Kidney glomerular epithelial cell (primary cell): ENCODE data around the gene SPTLC1.

Experiments used
- DNase-seq: peaks from one replicate; lab custom pipeline; 2025; lab: John Stamatoyannopoulos, UW

The SPTLC1 gene

GRCh38 chr9:92077888-92078287, 37.3 kb downstream of the SPTLC1 start:
- DNase-seq: no peak

DNA sequence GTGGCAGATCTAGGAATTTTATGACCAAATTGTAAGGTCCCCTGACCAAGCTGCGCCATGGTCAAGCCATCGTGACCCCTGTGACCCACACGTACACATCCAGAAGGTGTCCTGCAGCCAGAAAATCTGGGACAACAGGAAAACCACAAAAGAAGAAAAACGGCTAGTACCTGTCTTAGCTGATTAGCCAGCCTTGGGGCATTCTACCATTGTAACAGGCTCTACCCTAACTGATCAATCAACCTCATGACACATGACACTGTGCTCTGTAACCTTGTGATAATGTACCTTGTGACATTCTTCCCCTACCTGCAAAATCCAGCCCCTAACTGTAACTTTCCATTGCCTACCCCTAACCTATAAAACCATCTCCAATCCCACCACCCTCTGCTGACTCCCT, 43.6 kb downstream of the SPTLC1 start:
- no peak for DNase-seq

GRCh38 chr9:92066168-92066567, 49.0 kb downstream of the SPTLC1 start:
- no peak for DNase-seq

DNA sequence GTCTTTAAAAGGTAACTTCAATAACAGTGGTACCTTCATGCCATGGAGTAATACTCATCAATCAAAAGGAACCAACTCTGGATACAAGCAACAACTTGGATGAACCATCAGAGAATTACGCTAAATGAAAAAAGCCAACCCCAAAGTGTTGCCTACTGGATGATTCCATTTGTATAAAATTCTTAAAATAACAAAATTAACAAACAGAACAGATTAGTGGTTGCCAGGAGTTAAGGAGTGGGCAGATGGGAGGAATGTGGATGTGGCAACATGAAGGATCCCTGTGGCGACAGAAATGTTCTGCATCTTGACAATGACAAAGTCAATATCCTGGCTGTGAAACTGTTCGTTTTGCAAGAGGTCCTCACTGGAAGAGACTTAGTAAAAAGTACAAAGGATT, 50.5 kb downstream of the SPTLC1 start:
- DNase-seq: no peak

- DNase-seq: no peak
These were observed 54.0 kb downstream of the SPTLC1 start for GRCh38 chr9:92061184-92061583.

DNA sequence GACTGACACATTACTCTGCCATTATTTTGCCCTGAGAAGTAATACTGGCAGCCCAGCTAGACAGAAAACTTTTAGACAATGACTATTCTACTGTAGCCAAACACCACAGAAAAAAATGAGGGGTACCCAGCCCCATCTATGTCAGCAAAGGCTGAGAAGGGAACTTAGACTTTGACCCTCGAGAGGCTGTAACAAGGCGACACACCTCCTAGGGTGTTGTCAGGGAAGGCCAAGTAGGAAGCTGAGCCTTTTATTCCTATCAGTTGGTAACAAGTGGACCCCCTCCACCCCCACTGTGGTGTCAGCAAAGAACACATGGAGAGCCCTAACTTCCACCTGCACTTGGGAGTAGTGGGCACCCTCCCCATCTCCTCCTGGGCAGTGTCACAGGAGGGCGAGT, 55.6 kb downstream of the SPTLC1 start:
- DNase-seq: no peak

DNA sequence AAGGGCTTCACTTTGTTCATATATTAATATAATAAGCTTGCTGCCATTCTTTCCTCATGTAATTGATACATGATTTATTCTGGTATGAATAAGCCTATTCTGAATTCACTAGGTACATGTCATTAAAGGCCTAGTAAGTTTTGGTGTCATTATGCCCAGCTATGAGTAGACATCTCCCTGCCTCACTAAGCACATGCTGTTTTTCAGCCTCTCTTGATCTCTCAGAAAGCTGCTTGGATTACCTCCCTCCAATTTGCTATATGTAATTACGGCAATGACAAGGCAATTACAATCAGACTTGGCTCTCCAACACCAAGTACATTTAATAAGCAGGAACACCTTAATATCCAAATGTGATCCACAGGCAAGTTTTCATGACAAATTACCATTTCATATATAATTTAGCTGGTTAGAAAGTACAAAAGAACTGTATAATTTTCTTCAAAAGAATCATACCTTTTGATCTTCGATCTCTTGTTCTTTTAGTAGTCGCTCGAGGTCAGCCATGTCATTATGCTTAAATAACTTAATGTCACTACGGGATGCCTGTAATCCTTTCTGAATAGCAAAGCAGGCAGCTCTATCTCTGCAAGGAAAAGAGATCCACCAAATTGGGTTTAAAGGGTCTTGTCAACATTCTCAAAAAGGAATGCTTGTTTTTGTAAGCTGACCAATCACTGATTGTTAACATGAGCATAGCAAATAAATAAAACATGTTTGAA, 56.3 kb downstream of the SPTLC1 start:
- no peak for DNase-seq

DNA sequence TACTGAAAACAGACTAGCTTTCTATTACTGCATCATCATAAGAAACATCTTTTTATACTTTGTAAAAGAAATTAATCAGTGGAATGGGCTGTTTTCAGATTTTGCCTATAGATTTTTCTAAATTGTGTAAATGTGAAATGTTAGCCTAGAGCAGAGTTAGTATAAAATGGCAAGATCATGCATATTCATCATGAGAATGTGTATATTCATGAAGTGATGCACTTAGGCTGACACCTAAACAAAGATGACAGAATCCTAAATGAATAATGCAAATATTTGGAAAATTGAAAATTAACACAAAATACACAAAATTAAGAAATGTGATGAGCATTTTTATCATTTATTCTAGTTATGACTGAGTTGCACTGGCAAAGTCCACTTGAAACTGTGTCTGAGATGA, 57.2 kb downstream of the SPTLC1 start:
- DNase-seq: no peak

- DNase-seq: no peak
These were observed 58.0 kb downstream of the SPTLC1 start for GRCh38 chr9:92057226-92057625.

- no peak for DNase-seq
These were observed 59.6 kb downstream of the SPTLC1 start for GRCh38 chr9:92055624-92056023.

DNA sequence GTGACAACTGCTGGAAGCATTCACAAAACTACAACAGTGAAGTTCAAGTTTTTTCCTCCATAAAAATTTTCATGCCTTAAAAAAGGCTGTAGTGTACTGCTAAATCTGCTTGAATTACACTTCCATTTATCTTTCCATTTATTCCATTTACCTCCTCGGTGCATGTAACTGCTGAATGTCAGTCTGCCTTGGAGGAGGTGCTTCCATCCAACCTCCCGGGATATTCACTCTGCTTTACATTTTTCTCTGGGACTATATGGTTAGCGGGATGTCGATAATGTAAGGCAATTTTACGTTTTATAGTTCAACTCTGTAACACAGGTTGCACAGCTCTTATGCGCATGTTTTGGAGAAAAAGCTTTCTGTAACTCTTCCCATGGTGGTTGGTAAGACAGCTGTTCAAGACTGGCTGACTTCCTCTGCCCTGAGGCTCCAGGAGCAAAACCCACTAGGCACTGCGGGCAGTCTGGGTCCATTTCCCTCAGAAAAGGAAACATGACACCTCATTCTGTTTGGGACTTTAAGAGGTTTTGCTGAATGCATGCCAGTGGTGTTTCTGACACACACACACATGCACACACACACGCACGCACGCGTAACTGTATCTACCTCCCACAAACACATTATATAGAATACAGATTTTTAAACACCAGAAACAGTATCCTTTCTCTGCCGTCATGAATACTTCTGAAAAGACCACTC, 66.1 kb downstream of the SPTLC1 start:
- DNase-seq: no peak

- DNase-seq: no peak
These were observed 67.7 kb downstream of the SPTLC1 start for GRCh38 chr9:92047500-92047899.

DNA sequence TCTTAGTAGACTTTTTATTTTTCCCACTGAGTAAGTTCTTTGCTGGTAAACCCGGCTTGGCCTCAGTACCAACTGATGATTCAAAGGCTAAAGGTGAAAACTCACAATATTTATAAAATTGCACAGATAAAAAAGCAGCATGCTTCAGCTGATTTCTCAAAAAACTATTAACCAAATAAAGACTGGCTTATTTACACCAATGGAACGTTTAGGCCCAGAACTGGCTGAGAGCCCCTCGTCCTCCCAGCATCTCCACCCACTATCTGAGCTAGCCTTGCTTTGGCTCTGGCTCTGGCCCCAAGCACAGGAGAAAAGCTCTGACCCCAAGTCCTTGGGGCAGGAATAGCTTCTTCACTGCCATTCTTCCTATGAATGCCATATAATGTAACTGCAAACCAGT, 68.5 kb downstream of the SPTLC1 start:
- no peak for DNase-seq

DNA sequence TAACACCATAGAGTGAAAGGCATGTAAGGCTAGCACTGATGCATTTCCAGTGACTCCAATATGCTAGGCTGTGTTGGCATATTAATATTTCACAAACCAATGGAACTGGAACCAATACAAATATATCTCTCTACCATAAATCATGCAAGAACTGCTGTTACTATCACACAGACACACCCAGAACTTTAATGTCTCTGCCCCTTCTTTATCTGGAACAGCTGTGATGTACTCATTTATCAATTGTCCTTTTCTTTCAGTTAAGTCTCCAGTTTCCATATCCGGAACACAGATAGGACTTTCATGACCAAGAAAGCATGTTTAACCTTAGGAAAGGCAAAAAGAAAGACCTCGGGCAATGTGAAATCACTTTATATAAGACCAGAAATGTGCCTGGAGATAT, 70.3 kb downstream of the SPTLC1 start:
- DNase-seq: no peak

- DNase-seq: no peak
These were observed 72.2 kb downstream of the SPTLC1 start for GRCh38 chr9:92043002-92043401.

DNA sequence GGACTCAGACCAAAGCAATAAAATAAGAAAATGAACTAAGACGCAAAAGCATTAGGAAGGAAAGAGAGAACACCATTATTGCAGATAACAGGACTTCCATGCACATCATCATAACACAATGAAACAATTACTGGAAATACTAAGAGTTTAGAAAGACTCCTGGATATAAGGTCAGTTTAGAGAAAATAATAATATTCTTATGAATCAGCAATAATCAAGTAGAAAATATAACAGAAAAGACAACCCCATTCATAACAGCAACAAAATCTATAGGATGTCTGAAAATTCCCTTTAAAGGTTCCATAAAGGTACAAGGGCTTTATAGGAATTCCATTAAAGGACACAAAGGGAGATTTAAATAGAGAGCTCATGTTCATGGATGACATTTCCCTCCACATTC, 73.0 kb downstream of the SPTLC1 start:
- no peak for DNase-seq

DNA sequence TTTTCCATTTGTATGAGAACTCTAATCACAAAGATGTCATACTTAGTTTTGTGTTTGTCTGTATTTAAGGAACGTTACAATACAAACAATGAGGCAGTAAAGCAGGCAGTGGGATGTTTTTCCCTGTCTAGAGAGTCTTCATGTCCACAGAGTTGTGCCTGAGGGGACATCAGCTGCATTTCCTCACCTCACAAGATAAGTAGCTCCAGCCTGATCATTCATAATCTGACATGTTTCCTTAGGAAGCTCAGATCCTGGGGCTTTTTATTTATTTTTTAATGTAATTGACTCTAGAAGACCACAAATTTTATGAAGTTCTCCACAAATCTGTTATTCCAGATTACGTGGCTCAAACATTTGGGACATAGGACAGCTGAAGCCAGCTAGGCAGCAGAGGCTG, 78.5 kb downstream of the SPTLC1 start:
- no peak for DNase-seq

- DNase-seq: no peak
These were observed 78.8 kb downstream of the SPTLC1 start for GRCh38 chr9:92036411-92036746.

DNA sequence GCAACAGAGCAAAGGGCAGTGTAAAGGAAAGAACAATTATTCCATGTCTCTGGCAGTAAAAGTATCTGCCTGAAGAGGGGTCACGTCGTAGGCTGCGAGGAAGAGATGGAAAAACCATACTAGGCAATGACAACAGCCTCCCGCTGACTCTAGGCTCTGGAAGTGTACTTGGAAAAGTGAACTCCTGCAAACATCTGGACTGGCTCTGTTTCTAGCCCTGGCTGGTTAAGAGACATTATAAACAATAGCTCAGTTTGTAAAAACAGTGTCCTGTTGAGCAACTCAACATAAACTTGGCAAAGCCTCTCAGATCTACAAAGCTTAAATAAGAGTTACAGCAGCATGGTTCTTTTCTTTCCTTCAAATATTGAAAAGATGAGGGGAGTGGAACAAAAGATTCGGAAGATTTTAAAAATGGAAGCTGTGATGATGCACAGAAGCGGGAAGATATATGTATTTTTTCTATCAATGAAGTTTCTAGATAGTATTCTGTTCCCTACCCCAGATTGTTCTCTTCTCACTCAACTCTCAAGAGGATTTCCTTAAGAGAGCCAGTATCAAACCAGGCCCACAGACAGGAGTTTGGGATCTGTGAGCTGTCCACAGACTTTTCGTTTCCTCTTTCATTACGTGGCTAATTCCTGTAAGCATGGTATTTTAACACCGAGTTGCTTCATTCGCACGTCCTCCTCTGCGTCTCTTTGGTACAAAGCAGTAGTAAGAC, 79.4 kb downstream of the SPTLC1 start:
- DNase-seq: no peak

DNA sequence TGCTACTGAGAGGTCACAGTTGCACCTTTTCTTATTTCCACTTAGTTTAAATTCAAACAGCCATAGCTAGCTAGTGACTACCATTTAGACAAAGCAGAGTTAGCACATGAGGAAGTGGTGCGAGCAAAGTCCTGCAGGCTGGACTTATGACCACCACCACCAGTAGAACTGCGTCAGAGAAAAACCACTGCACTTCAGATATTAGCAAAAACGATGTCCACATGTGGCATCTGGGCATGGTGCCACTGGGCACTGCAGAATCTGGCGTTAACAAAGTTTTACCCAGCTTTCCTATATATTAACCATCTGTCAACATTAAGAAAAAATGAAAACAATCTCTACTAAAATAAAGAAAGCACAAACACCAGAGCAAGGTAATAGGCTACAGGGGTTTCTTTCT, 80.1 kb downstream of the SPTLC1 start:
- no peak for DNase-seq

- no peak for DNase-seq
These were observed 81.2 kb downstream of the SPTLC1 start for GRCh38 chr9:92033991-92034390.

DNA sequence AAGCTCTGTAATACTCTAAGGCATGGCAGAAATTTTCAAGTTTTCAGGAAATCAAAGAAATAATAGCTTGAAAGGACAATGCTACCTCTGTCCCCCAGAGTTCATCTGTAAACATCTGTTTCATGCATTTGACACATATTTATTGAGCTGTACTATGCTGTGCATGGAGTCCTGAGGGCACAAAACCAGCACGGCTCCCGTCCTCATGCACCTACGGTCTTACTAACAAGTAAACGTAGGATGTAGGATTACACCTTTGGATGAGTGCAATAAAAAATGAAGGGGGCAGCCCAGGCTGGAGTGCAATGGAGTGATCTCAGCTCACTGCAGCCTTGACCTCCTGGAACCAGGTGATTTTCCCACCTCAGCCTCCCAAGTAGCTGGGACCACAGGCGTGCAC, 81.9 kb downstream of the SPTLC1 start:
- DNase-seq: no peak

- DNase-seq: no peak
These were observed 82.3 kb downstream of the SPTLC1 start for GRCh38 chr9:92032891-92033290.
